ENCODE results near the gene ALKBH8. TPM values are rescaled to one million over a fixed set of nuclear protein-coding genes. Genes with fewer than 3 reads are reported as not detected.

Gene ALKBH8
- total and polyA plus RNA-seq, 2 of the 13 experiments (the other 11 are each of a cell fraction or from before 2014, with no cell fraction given) = 2.4 to 9.1 TPM

- TF ChIP-seq ZSCAN20 (CRISPR knock-in tag; IDR thresholded peaks at IDR 0.05; ENCODE audit: borderline replicate concordance) (no peak), HOXD1 (CRISPR knock-in tag; IDR thresholded peaks at IDR 0.05) (no peak), DR1 (CRISPR knock-in tag; IDR thresholded peaks at IDR 0.05) (no peak), ATF2 (CRISPR knock-in tag; IDR thresholded peaks at IDR 0.05) (no peak), POLR2G (IDR thresholded peaks at IDR 0.05; ENCODE audit: low read depth, low read length) (no peak), CBFB (CRISPR knock-in tag; IDR thresholded peaks at IDR 0.05) (no peak), SNAPC2 (CRISPR knock-in tag; IDR thresholded peaks at IDR 0.05) (no peak), E2F5 (CRISPR knock-in tag; conservative IDR thresholded peaks at IDR 0.05) (no peak), ZNF772 (CRISPR knock-in tag; IDR thresholded peaks at IDR 0.05) (no peak), ZNF563 (CRISPR knock-in tag; IDR thresholded peaks at IDR 0.05) (no peak), SMARCC2 (IDR thresholded peaks at IDR 0.05) (no peak), ELF3 (CRISPR knock-in tag; IDR thresholded peaks at IDR 0.05) (no peak), ZNF569 (CRISPR knock-in tag; IDR thresholded peaks at IDR 0.05; ENCODE audit: borderline replicate concordance) (no peak), RXRA (CRISPR knock-in tag; IDR thresholded peaks at IDR 0.05) (no peak), ZBTB1 (CRISPR knock-in tag; IDR thresholded peaks at IDR 0.05; ENCODE audit: borderline replicate concordance) (no peak)
These were observed 59.8 kb downstream of the ALKBH8 start (continued) for GRCh38 chr11:107505647-107506225.
